Body of pancreas (tissue), 4 donors: ENCODE results near the gene CWH43. TPM values are rescaled to one million over a fixed set of nuclear protein-coding genes. Genes with fewer than 3 reads are reported as not detected.
"Not testable (repeated sequence)": the region's sequence is repeated elsewhere in the genome, so short reads cannot be mapped to it uniquely, and the experiment has no call there.

Source experiments
- ATAC-seq: fragments of 150-250 bp; one replicate; pipeline ENCODE4 v1.9.1; 2016
- DNase-seq, 4 donors: peaks; one replicate each; pipeline ENCODE4 v3.0.0-alpha.2; 2019
- H3K27ac ChIP-seq, 4 donors: fragments of 200-600 bp; sonication (generic); 1 replicate in 3 of 4; 2 replicates in 1 of 4; pipeline versions ENCODE4 v1.5.1 to v1.6.1; 2016 to 2019; ENCODE audit warnings: mild to moderate bottlenecking in 1 of 4, mixed read lengths in 1 of 4, moderate library complexity in 1 of 4
- H3K27me3 ChIP-seq, 2 donors: fragments of 200-600 bp; sonication (generic); one replicate each; pipeline ENCODE4 v1.6.0; 2016; ENCODE audit warnings: mild to moderate bottlenecking in 1 of 2
- H3K36me3 ChIP-seq, 2 donors: fragments of 200-600 bp; sonication (generic); replicated peaks in 1 of 2; 2 replicates each; pipeline ENCODE4 v1.5.1; 2016; ENCODE audit warnings: low read depth in 2 of 2; ENCODE audit not compliant: insufficient read depth in 1 of 2
- H3K4me1 ChIP-seq: fragments of 200-600 bp; sonication (generic); one replicate; pipeline ENCODE4 v1.6.0; 2016
- H3K4me3 ChIP-seq, 2 donors: fragments of 200-600 bp; sonication (generic); 1 replicate in 1 of 2; 2 replicates in 1 of 2; pipeline ENCODE4 v1.5.1; 2016 to 2019
- H3K9me3 ChIP-seq, 3 donors: fragments of 200-600 bp; sonication (generic); 1 replicate in 2 of 3; 2 replicates in 1 of 3; pipeline ENCODE4 v1.5.1; 2016
- CTCF ChIP-seq, 7 experiments: fragments of 450-650 bp in 4 of 7; fragments of 200-600 bp in 3 of 7; sonication (generic) in 3 of 7; IDR thresholded peaks; one replicate each; pipeline ENCODE4 v1.5.1; 2016 to 2019; ENCODE audit warnings: antibody characterized with exemption in 7 of 7
- POLR2A ChIP-seq, 3 donors: fragments of 450-650 bp; IDR thresholded peaks; one replicate each; pipeline ENCODE4 v1.6.1; 2016; ENCODE audit warnings: antibody characterized with exemption in 3 of 3, mild to moderate bottlenecking in 2 of 3
- WGBS, 2 donors: methylation state at CpG; one replicate each; pipeline ENCODE4 v1.1.5; 2017; 5-methylcytosine and 5-hydroxymethylcytosine counted together
- intact Hi-C: fragments of 100-400 bp; cut with DNase I; formaldehyde crosslinking; loops from one replicate; pipeline ENCODE4 v1.15.1; 2023
- total RNA-seq, 2 donors: library from RNA; depleted of rRNA; stranded (reverse); fragments of >200 nt; gene quantifications; one replicate each; pipeline ENCODE4 v1.1.0, GENCODE V29; 2016

Gene CWH43
- total RNA-seq, 2 donors from 2014 or later: not detected

GRCh38 chr4:48949518-48950219 is 36.4 kb upstream of the CWH43 start:
- Histone ChIP-seq H3K36me3 (no peaks in the 10 kb centered on the region), H3K4me1 (no peaks in the 10 kb centered on the region), H3K4me3 (no peak overlapping the region), H3K27me3 (no peaks in the 10 kb centered on the region), H3K27ac (no peak overlapping the region), H3K9me3 (no peaks in the 10 kb centered on the region)
- intact Hi-C loops: no loop called here
- ATAC-seq (no peak), DNase-seq (no peak)
- WGBS, 2 donors: 76 to 82% methylated on average over 4 of the region's 4 CpGs
- TF ChIP-seq POLR2A (IDR thresholded peaks at IDR 0.05): no peak

- WGBS, 2 donors: 88 to 89% methylated on average over 2 of the region's 2 CpGs
- ATAC-seq: no peak
- Histone ChIP-seq H3K9me3 (no peaks in the 10 kb centered on the region), H3K27ac (no peak overlapping the region), H3K4me3 (no peak overlapping the region), H3K4me1 (no peaks in the 10 kb centered on the region), H3K36me3 (no peaks in the 10 kb centered on the region), H3K27me3 (no peaks in the 10 kb centered on the region)
- TF ChIP-seq POLR2A (IDR thresholded peaks at IDR 0.05) (no peak), CTCF (IDR thresholded peaks at IDR 0.05) (no peak)
- intact Hi-C loops: no loop called here
- no peak for DNase-seq
Measured at GRCh38 chr4:48954314-48954713, 31.8 kb upstream of the CWH43 start.

- H3K36me3 ChIP-seq, H3K27me3 ChIP-seq, H3K9me3 ChIP-seq, intact Hi-C loops, ATAC-seq, H3K27ac ChIP-seq, DNase-seq, H3K4me3 ChIP-seq, H3K4me1 ChIP-seq: not testable (repeated sequence)
- 82 to 87% methylated on average over 5 of the region's 5 CpGs for WGBS, 2 donors
Measured at GRCh38 chr4:48957366-48957765, 28.7 kb upstream of the CWH43 start.

DNA sequence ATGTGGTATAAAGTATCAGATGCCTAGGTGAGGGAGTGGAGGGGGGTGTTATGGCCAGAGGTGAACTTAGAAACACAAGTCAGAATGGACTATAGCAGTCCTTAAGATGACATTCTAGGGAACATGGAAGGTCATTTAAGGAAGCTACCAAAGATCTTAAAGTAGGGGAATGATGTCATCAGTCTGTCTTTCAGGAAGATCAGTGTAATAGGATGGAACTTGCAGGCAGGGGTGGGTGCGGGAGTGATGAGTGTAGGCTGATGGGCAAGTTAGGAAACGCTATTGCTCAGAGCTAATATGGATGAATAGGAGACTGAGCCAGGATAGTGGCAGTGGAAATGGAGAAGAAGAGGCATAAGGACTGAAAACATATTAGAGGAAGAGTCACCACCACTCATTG is 27.5 kb upstream of the CWH43 start:
- Histone ChIP-seq H3K36me3 (no peaks in the 10 kb centered on the region), H3K27ac (no peak overlapping the region), H3K4me1 (no peaks in the 10 kb centered on the region), H3K27me3 (no peaks in the 10 kb centered on the region), H3K4me3 (no peak overlapping the region), H3K9me3 (no peaks in the 10 kb centered on the region)
- ATAC-seq (no peak), DNase-seq (no peak)
- intact Hi-C loops: no loop called here
- TF ChIP-seq POLR2A (IDR thresholded peaks at IDR 0.05) (no peak), CTCF (IDR thresholded peaks at IDR 0.05) (no peak)
- 92 to 96% methylated on average over 2 of the region's 2 CpGs for WGBS, 2 donors

DNA sequence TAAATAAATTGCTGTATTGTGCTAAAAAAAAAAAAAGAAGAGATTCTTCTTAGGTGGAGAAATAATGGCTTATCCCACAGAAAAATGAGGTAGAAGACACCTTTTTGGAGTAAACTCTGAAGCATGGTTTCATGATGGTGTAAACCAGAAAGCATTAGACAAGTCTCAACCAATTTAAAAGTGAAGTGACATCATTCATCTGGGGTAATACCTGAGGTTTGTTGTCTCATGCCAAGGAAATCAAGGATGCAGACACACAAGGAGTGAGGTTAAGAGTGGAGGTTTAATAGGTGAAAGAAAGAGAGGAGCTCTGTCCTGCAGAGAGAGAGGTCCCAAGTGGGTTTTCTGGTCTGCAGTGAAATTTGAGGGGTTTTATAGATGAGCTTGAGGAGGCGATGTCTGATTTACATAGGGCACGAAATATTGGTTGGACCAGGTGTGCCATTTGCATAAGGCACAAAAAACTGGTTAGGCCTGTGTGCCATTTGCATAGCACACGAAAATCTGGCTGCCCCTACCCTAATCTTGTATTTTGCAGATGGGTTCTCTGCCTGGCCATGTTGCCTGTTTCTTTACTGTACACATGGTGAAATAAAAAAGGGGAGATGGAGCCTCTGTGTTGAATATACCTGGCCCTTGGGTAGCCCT is 25.0 kb upstream of the CWH43 start:
- Histone ChIP-seq H3K36me3 (no peaks in the 10 kb centered on the region), H3K9me3 (no peaks in the 10 kb centered on the region), H3K4me3 (no peak overlapping the region), H3K4me1 (no peaks in the 10 kb centered on the region), H3K27ac (no peak overlapping the region), H3K27me3 (no peaks in the 10 kb centered on the region)
- intact Hi-C loops: loop anchor here (5.0 kb wide), 1 partner anchor 384 kb away; no protein-coding TSS in a partner anchor
- WGBS, 2 donors: 69 to 77% methylated on average over 3 of the region's 3 CpGs
- TF ChIP-seq CTCF (IDR thresholded peaks at IDR 0.05): no peak
- TF ChIP-seq POLR2A (IDR thresholded peaks at IDR 0.05): no peak
- DNase-seq (no peak), ATAC-seq (no peak)
